Endodermal cell (in vitro differentiated cells): Measurements from ENCODE around the gene MGAT5B. TPM values are rescaled to one million over a fixed set of nuclear protein-coding genes. Genes with fewer than 3 reads are reported as not detected.
"Not testable (repeated sequence)": the region's sequence is repeated elsewhere in the genome, so short reads cannot be mapped to it uniquely, and the experiment has no call there.

ENCODE experiments used
- DNase-seq: peaks from one replicate; pipeline ENCODE4 v3.0.0-alpha.2; 2017
- H3K27ac ChIP-seq: 2 replicates; pipeline ENCODE4 v1.5.1; 2013; ENCODE audit warnings: mild to moderate bottlenecking, low read depth, low read length, moderate library complexity
- H3K27me3 ChIP-seq: 2 replicates; pipeline ENCODE4 v1.6.1; 2013; ENCODE audit warnings: mild to moderate bottlenecking, low read length, moderate library complexity; ENCODE audit not compliant: insufficient read depth, control insufficient read depth, poor library complexity, severe bottlenecking
- H3K36me3 ChIP-seq: 2 replicates; pipeline ENCODE4 v1.7.0; 2013; ENCODE audit warnings: mild to moderate bottlenecking, low read length, moderate library complexity; ENCODE audit not compliant: control insufficient read depth, insufficient read depth
- H3K4me1 ChIP-seq: one replicate; pipeline ENCODE4 v1.7.0; 2013; ENCODE audit warnings: low read length; ENCODE audit not compliant: control insufficient read depth, insufficient read depth
- H3K4me3 ChIP-seq: 2 replicates; pipeline ENCODE4 v1.5.1; 2013; ENCODE audit warnings: mild to moderate bottlenecking, low read length, moderate library complexity
- H3K9ac ChIP-seq: 2 replicates; pipeline ENCODE4 v1.6.1; 2013; ENCODE audit warnings: mild to moderate bottlenecking, low read length, moderate library complexity; ENCODE audit not compliant: poor library complexity, severe bottlenecking; ENCODE audit errors: extremely low read depth
- H3K9me3 ChIP-seq: 2 replicates; pipeline ENCODE4 v1.6.1; 2013; ENCODE audit warnings: mild to moderate bottlenecking, low read length, moderate library complexity; ENCODE audit not compliant: control insufficient read depth
- H3K27ac Mint-ChIP-seq: 2 replicates; pipeline ENCODE4 v1.8.0; 2020; ENCODE audit warnings: mixed read lengths
- H3K27me3 Mint-ChIP-seq: 2 replicates; pipeline ENCODE4 v1.8.0; 2021; ENCODE audit warnings: mild to moderate bottlenecking, mixed read lengths; ENCODE audit not compliant: insufficient read depth
- H3K36me3 Mint-ChIP-seq: 2 replicates; pipeline ENCODE4 v1.8.0; 2020; ENCODE audit warnings: low read depth, mixed read lengths
- H3K4me1 Mint-ChIP-seq: 2 replicates; pipeline ENCODE4 v1.8.0; 2020; ENCODE audit warnings: mixed read lengths
- H3K4me3 Mint-ChIP-seq: 2 replicates; pipeline ENCODE4 v1.8.0; 2020; ENCODE audit warnings: mild to moderate bottlenecking, moderate library complexity, mixed read lengths
- H3K9me3 Mint-ChIP-seq: 2 replicates; pipeline ENCODE4 v1.8.0; 2020; ENCODE audit warnings: mild to moderate bottlenecking, mixed read lengths
- CTCF ChIP-seq: fragments of 200-600 bp; sonication (generic); conservative IDR thresholded peaks from 2 replicates; pipeline ENCODE4 v1.5.0; 2021; ENCODE audit warnings: antibody characterized with exemption, mild to moderate bottlenecking
- WGBS, 2 experiments: methylation state at CpG; one replicate each; pipeline versions ENCODE4 v1.1.5 to v1.1.7; 2013; ENCODE audit warnings: missing lambda C conversion rate in 2 of 2, mixed read lengths in 1 of 2; ENCODE audit not compliant: insufficient coverage in 1 of 2, insufficient read length in 1 of 2; 5-methylcytosine and 5-hydroxymethylcytosine counted together
- total RNA-seq, 2 donors: library from RNA; stranded (reverse); fragmentation: NEBNext Ultra II Directional in 1 of 2; extraction: Animal tissue kit (Norgen Biotek cat#: 25700) in 1 of 2; gene quantifications; 2 replicates in 1 of 2; 3 replicates in 1 of 2; pipeline ENCODE4 v1.2.1, GENCODE V29; 2021

The MGAT5B gene
- total RNA-seq, 2 donors from 2014 or later: 2.9 to 3.3 TPM

- 83 to 94% methylated on average over 4 to 6 of the region's 6 CpGs for WGBS, 2 experiments
- Mint-ChIP-seq H3K27ac (no peak overlapping the region), H3K27me3 (peaks cover 22% of the 10 kb centered on the region), H3K9me3 (no peaks in the 10 kb centered on the region), H3K4me1 (peaks cover 10% of the 10 kb centered on the region), H3K36me3 (no peaks in the 10 kb centered on the region), H3K4me3 (no peak overlapping the region)
- Histone ChIP-seq H3K36me3 (no peaks in the 10 kb centered on the region), H3K27me3 (peaks cover 11% of the 10 kb centered on the region), H3K27ac (no peak overlapping the region), H3K9ac (no peak overlapping the region), H3K4me3 (no peak overlapping the region), H3K9me3 (no peaks in the 10 kb centered on the region), H3K4me1 (peaks cover 3% of the 10 kb centered on the region)
- no peak for DNase-seq
- TF ChIP-seq CTCF: no peak
Observed at GRCh38 chr17:76845541-76846017, 22.6 kb upstream of the MGAT5B start.

- no peak overlapping the region for H3K9ac ChIP-seq
- Mint-ChIP-seq H3K4me1 (no peaks in the 10 kb centered on the region), H3K27ac (no peak overlapping the region), H3K9me3 (no peaks in the 10 kb centered on the region), H3K4me3 (no peak overlapping the region), H3K27me3 (peaks cover 8% of the 10 kb centered on the region), H3K36me3 (no peaks in the 10 kb centered on the region)
- no peak overlapping the region for H3K27ac ChIP-seq
- TF ChIP-seq CTCF: no peak
- no peaks in the 10 kb centered on the region for H3K36me3 ChIP-seq
- no peak for DNase-seq
- WGBS, 2 experiments: 88 to 92% methylated on average over 1 to 2 of the region's 2 CpGs
- H3K27me3 ChIP-seq: no peaks in the 10 kb centered on the region
- H3K9me3 ChIP-seq: no peaks in the 10 kb centered on the region
- no peaks in the 10 kb centered on the region for H3K4me1 ChIP-seq
- H3K4me3 ChIP-seq: no peak overlapping the region
Observed at GRCh38 chr17:76847031-76847430, 21.2 kb upstream of the MGAT5B start.

- H3K27me3 Mint-ChIP-seq: peaks cover 6% of the 10 kb centered on the region
- H3K36me3 Mint-ChIP-seq: no peaks in the 10 kb centered on the region
- Histone ChIP-seq H3K27me3 (no peaks in the 10 kb centered on the region), H3K4me1 (no peaks in the 10 kb centered on the region), H3K36me3 (no peaks in the 10 kb centered on the region), H3K9me3 (no peaks in the 10 kb centered on the region), H3K27ac (no peak overlapping the region), H3K4me3 (no peak overlapping the region), H3K9ac (no peak overlapping the region)
- no peaks in the 10 kb centered on the region for H3K4me1 Mint-ChIP-seq
- no peak for TF ChIP-seq CTCF
- H3K27ac Mint-ChIP-seq: no peak overlapping the region
- H3K9me3 Mint-ChIP-seq: no peaks in the 10 kb centered on the region
- no peak overlapping the region for H3K4me3 Mint-ChIP-seq
- no peak for DNase-seq
- 92 to 98% methylated on average over 5 to 8 of the region's 8 CpGs for WGBS, 2 experiments
Observed at GRCh38 chr17:76848670-76849069, 19.5 kb upstream of the MGAT5B start.

GRCh38 chr17:76849160-76849559 lies 19.0 kb upstream of the MGAT5B start:
- not testable (repeated sequence) for H3K9me3 ChIP-seq, H3K27me3 ChIP-seq, H3K4me1 Mint-ChIP-seq, H3K4me1 ChIP-seq, H3K36me3 Mint-ChIP-seq, H3K27me3 Mint-ChIP-seq, H3K27ac ChIP-seq, H3K36me3 ChIP-seq, H3K4me3 ChIP-seq, H3K27ac Mint-ChIP-seq, DNase-seq, H3K4me3 Mint-ChIP-seq, H3K9ac ChIP-seq, H3K9me3 Mint-ChIP-seq
- 93 to 95% methylated on average over 7 to 11 of the region's 11 CpGs for WGBS, 2 experiments
